ENCODE results near the gene SLC12A8. TPM values are rescaled to one million over a fixed set of nuclear protein-coding genes. Genes with fewer than 3 reads are reported as not detected.

Gene SLC12A8
- total RNA-seq, 4 donors from 2014 or later: 2.3 to 13.1 (median 3.9) TPM

GRCh38 chr3:125189378-125190165 lies 23.0 kb downstream of the SLC12A8 start:
- H3K4me3 ChIP-seq (ENCODE audit: low read depth, poor library complexity, severe bottlenecking): no peak overlapping the region
- 92 to 94% methylated on average over 7 of the region's 7 CpGs for WGBS, 2 donors
- TF ChIP-seq CTCF (IDR thresholded peaks at IDR 0.05) (no peak), POLR2A (IDR thresholded peaks at IDR 0.05) (no peak)
- intact Hi-C loops (cut with DNase I; ENCODE audit: low total_unique reads): no loop called here
- DNase-seq (ENCODE audit: low spot score in 2 of 2): peak in 1 of 2 donors; percentile 76

GRCh38 chr3:125188955-125189354 lies 23.6 kb downstream of the SLC12A8 start:
- DNase-seq (ENCODE audit: low spot score in 2 of 2): no peak
- 95 to 98% methylated on average over 2 of the region's 2 CpGs for WGBS, 2 donors
- intact Hi-C loops (cut with DNase I; ENCODE audit: low total_unique reads): no loop called here
- TF ChIP-seq POLR2A (IDR thresholded peaks at IDR 0.05) (no peak), CTCF (IDR thresholded peaks at IDR 0.05) (no peak)
- no peak overlapping the region for H3K4me3 ChIP-seq (ENCODE audit: low read depth, poor library complexity, severe bottlenecking)

GRCh38 chr3:125187599-125187910 lies 25.0 kb downstream of the SLC12A8 start:
- 70 to 85% methylated on average over 5 of the region's 5 CpGs for WGBS, 2 donors
- intact Hi-C loops (cut with DNase I; ENCODE audit: low total_unique reads): no loop called here
- no peak for TF ChIP-seq CTCF (IDR thresholded peaks at IDR 0.05)
- no peak for TF ChIP-seq POLR2A (IDR thresholded peaks at IDR 0.05)

GRCh38 chr3:125186800-125187598 lies 25.5 kb downstream of the SLC12A8 start:
- 94 to 96% methylated on average over 19 to 20 of the region's 20 CpGs for WGBS, 2 donors
- DNase-seq (ENCODE audit: low spot score in 2 of 2): peak in 1 of 2 donors; percentile 76
- intact Hi-C loops (cut with DNase I; ENCODE audit: low total_unique reads): no loop called here
- no peak overlapping the region for H3K4me3 ChIP-seq (ENCODE audit: low read depth, poor library complexity, severe bottlenecking)
- TF ChIP-seq CTCF (IDR thresholded peaks at IDR 0.05) (no peak), POLR2A (IDR thresholded peaks at IDR 0.05) (no peak)

More at GRCh38 chr3:125187599-125187910, 25.0 kb downstream of the SLC12A8 start:
- H3K4me3 ChIP-seq (ENCODE audit: low read depth, poor library complexity, severe bottlenecking): no peak overlapping the region
- DNase-seq (ENCODE audit: low spot score in 2 of 2): no peak

- DNase-seq (ENCODE audit: low spot score in 2 of 2): peak in 1 of 2 donors; percentile 21
- TF ChIP-seq POLR2A (IDR thresholded peaks at IDR 0.05): no peak
- no peak overlapping the region for H3K4me3 ChIP-seq (ENCODE audit: low read depth, poor library complexity, severe bottlenecking)
- intact Hi-C loops (cut with DNase I; ENCODE audit: low total_unique reads): no loop called here
- 59 to 62% methylated on average over 10 of the region's 10 CpGs for WGBS, 2 donors
These were observed 26.2 kb downstream of the SLC12A8 start for GRCh38 chr3:125186261-125186787.

GRCh38 chr3:125185805-125186204 lies 26.7 kb downstream of the SLC12A8 start:
- intact Hi-C loops (cut with DNase I; ENCODE audit: low total_unique reads): no loop called here
- no peak for TF ChIP-seq POLR2A (IDR thresholded peaks at IDR 0.05)
- no peak for TF ChIP-seq CTCF (IDR thresholded peaks at IDR 0.05)
- DNase-seq (ENCODE audit: low spot score in 2 of 2): peak in 1 of 2 donors; percentile 42
- 85 to 88% methylated on average over 3 of the region's 3 CpGs for WGBS, 2 donors
- no peak overlapping the region for H3K4me3 ChIP-seq (ENCODE audit: low read depth, poor library complexity, severe bottlenecking)
